ENCODE data around the gene H6PD. TPM values are rescaled to one million over a fixed set of nuclear protein-coding genes. Genes with fewer than 3 reads are reported as not detected.

Gene H6PD
- total and polyA plus RNA-seq, 4 donors, result 21.5 to 59.8 (median 32.9) TPM

- H3K36me3 ChIP-seq (ENCODE audit: control insufficient read depth in 4 of 4, insufficient read depth in 4 of 4, low read length in 4 of 4), result no peaks in the 10 kb centered on the region
- WGBS, 2 donors, result 7 to 9% methylated on average over 15 of the region's 15 CpGs
- no peak overlapping the region for H3K27ac ChIP-seq (ENCODE audit: low read depth in 1 of 2, low read length in 1 of 2)
- no peak overlapping the region for H3K4me3 ChIP-seq
- no peak for ATAC-seq (ENCODE audit: insufficient read depth, low FRiP score)
- peaks cover 3 to 57% (median 41%) of the 10 kb centered on the region in 3 donors for H3K27me3 ChIP-seq (ENCODE audit: control insufficient read depth in 3 of 3, insufficient read depth in 3 of 3, low read length in 2 of 3)
- no peaks in the 10 kb centered on the region for H3K9me3 ChIP-seq (ENCODE audit: control insufficient read depth in 4 of 4, insufficient read depth in 3 of 4, low read length in 3 of 4)
- DNase-seq, result no peak
- H3K9ac ChIP-seq (ENCODE audit: insufficient read depth in 1 of 2, low read length in 2 of 2), result no peak overlapping the region
- peaks cover 0 to 33% (median 2%) of the 10 kb centered on the region in 5 donors for H3K4me1 ChIP-seq (ENCODE audit: control insufficient read depth in 5 of 5, insufficient read depth in 5 of 5, low read length in 5 of 5)
- TF ChIP-seq, protein P1, sequence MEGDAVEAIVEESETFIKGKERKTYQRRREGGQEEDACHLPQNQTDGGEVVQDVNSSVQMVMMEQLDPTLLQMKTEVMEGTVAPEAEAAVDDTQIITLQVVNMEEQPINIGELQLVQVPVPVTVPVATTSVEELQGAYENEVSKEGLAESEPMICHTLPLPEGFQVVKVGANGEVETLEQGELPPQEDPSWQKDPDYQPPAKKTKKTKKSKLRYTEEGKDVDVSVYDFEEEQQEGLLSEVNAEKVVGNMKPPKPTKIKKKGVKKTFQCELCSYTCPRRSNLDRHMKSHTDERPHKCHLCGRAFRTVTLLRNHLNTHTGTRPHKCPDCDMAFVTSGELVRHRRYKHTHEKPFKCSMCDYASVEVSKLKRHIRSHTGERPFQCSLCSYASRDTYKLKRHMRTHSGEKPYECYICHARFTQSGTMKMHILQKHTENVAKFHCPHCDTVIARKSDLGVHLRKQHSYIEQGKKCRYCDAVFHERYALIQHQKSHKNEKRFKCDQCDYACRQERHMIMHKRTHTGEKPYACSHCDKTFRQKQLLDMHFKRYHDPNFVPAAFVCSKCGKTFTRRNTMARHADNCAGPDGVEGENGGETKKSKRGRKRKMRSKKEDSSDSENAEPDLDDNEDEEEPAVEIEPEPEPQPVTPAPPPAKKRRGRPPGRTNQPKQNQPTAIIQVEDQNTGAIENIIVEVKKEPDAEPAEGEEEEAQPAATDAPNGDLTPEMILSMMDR (IDR thresholded peaks at IDR 0.05; ENCODE audit: control extremely low read depth, extremely low read depth), result no peak
These were observed 32.2 kb upstream of the H6PD start for GRCh38 chr1:9202240-9202870.

DNA sequence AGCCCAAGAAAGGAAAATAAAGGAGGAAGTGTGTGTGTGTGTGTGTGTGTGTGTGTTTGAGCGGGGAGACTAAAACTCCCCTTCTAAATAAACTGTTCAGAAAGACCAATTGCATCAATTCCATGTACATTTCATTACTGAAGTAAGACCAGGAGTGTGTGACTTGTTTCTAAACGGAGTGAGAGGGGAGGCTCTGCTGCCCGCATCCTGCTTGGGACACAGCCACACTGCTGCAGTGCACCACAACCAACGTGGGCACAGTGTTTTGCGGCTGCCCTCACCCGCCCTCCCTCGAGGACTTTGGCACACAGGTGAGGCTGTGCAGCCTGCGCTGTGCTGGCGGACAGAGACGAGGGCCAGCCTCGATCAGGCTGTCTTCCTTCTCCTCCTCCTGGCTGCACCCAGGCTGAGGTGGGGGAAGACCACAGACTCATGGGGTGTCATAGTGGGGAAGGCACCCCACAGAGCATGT is 31.0 kb upstream of the H6PD start:
- 29 to 30% methylated on average over 11 of the region's 11 CpGs for WGBS, 2 donors
- ATAC-seq (ENCODE audit: insufficient read depth, low FRiP score) (no peak), DNase-seq (no peak)
- Histone ChIP-seq H3K4me3 (no peak overlapping the region), H3K9ac (ENCODE audit: insufficient read depth in 1 of 2, low read length in 2 of 2) (no peak overlapping the region), H3K27me3 (ENCODE audit: control insufficient read depth in 3 of 3, insufficient read depth in 3 of 3, low read length in 2 of 3) (peaks cover 0 to 52% (median 41%) of the 10 kb centered on the region in 3 donors), H3K36me3 (ENCODE audit: control insufficient read depth in 4 of 4, insufficient read depth in 4 of 4, low read length in 4 of 4) (no peaks in the 10 kb centered on the region), H3K9me3 (ENCODE audit: control insufficient read depth in 4 of 4, insufficient read depth in 3 of 4, low read length in 3 of 4) (no peaks in the 10 kb centered on the region), H3K27ac (ENCODE audit: low read depth in 1 of 2, low read length in 1 of 2) (no peak overlapping the region), H3K4me1 (ENCODE audit: control insufficient read depth in 5 of 5, insufficient read depth in 5 of 5, low read length in 5 of 5) (peaks cover 0 to 21% (median 0%) of the 10 kb centered on the region in 5 donors)
- TF ChIP-seq, protein P1 (IDR thresholded peaks at IDR 0.05; ENCODE audit: control extremely low read depth, extremely low read depth), result no peak

DNA sequence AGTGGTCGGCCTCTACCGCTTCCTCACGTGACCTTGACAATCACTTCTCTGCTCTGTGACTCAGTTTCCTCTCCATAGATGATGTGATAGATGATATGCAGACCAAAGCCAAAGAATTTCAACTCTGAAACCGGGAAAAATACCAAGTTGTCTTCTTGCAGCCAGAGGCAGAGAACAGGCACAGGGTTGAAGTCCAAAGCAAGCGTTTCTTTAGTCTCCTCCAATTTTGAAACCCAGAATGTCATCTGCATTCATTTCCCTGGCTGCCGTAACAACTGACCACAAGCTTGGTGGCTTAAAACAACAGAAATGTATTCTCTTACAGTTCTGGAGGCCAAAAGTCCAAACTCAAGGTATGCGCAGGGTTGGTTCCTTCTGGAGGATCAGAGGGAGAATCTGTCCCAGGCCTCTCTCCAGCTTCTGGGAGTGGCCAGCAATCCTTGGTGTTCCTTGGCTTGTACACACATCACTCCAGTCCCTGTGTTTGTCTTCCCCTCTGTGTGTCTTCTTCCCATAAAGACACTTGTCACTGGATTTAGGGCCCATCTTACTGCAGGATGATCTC is 30.3 kb upstream of the H6PD start:
- 83% methylated on average over 7 of the region's 7 CpGs for WGBS, 2 donors
- no peak overlapping the region for H3K9ac ChIP-seq (ENCODE audit: insufficient read depth in 1 of 2, low read length in 2 of 2)
- TF ChIP-seq, protein P1 (IDR thresholded peaks at IDR 0.05; ENCODE audit: control extremely low read depth, extremely low read depth), result no peak
- H3K27ac ChIP-seq (ENCODE audit: low read depth in 1 of 2, low read length in 1 of 2), result no peak overlapping the region
- no peaks in the 10 kb centered on the region for H3K36me3 ChIP-seq (ENCODE audit: control insufficient read depth in 4 of 4, insufficient read depth in 4 of 4, low read length in 4 of 4)
- no peak overlapping the region for H3K4me3 ChIP-seq
- ATAC-seq (ENCODE audit: insufficient read depth, low FRiP score) (no peak), DNase-seq (no peak)
- H3K9me3 ChIP-seq (ENCODE audit: control insufficient read depth in 4 of 4, insufficient read depth in 3 of 4, low read length in 3 of 4), result no peaks in the 10 kb centered on the region
- H3K27me3 ChIP-seq (ENCODE audit: control insufficient read depth in 3 of 3, insufficient read depth in 3 of 3, low read length in 2 of 3), result peaks cover 0 to 48% (median 41%) of the 10 kb centered on the region in 3 donors
- peaks cover 0 to 18% (median 0%) of the 10 kb centered on the region in 5 donors for H3K4me1 ChIP-seq (ENCODE audit: control insufficient read depth in 5 of 5, insufficient read depth in 5 of 5, low read length in 5 of 5)

All from lung (tissue), 12 donors.